HCT116 (cell line): ENCODE data around the gene SCG3. TPM values are rescaled to one million over a fixed set of nuclear protein-coding genes. Genes with fewer than 3 reads are reported as not detected.
"Not testable (repeated sequence)": the region's sequence is repeated elsewhere in the genome, so short reads cannot be mapped to it uniquely, and the experiment has no call there.

Experiments
- ATAC-seq: fragments of 200-7000 bp; cut with Tn5 transposase; 2 replicates; pipeline ENCODE4 v1.9.1; 2020; ENCODE audit warnings: mild to moderate bottlenecking, moderate library complexity
- BruUV-seq: library from RNA; stranded (reverse); fragments of 400-500 nt; replicated peaks from 2 replicates; lab custom pipeline; 2021; lab: Mats Ljungman, UMichigan
- CTCF ChIA-PET: fragments of 300-600 bp; sonication (Branson Sonifier 250); formaldehyde crosslinking; loops from one replicate; lab custom pipeline; 2021; ENCODE audit warnings: antibody characterized with exemption; lab: Charles Lee
- POLR2A ChIA-PET: fragments of 300-600, 350-600 bp; sonication (Branson Sonifier 250); formaldehyde crosslinking; loops from one replicate; lab custom pipeline; 2021; ENCODE audit warnings: antibody characterized with exemption; lab: Charles Lee
- RAD21 ChIA-PET, 2 experiments: fragments of 300-600 bp; sonication (Branson Sonifier 250); formaldehyde crosslinking; loops; one replicate each; lab custom pipeline; 2023; ENCODE audit warnings: low total read pairs in 2 of 2; ENCODE audit not compliant: uncharacterized antibody in 2 of 2, unreplicated experiment in 2 of 2, low non-redundant PET in 1 of 2; lab: Charles Lee
- DNase-seq: peaks from one replicate; pipeline ENCODE4 v3.0.0-alpha.2; 2010; ENCODE audit warnings: low read depth, low spot score
- H2AFZ ChIP-seq: fragments of 200-600 bp; shearing (Covaris generic), sonication (generic); 2 replicates; pipeline ENCODE4 v1.6.1; 2017; ENCODE audit warnings: low read depth, mixed run types, mixed read lengths, antibody characterized with exemption, low read length; ENCODE audit not compliant: poor library complexity, severe bottlenecking
- H3K27ac ChIP-seq: 2 replicates; pipeline ENCODE4 v1.5.1; 2012; ENCODE audit warnings: low read depth, low read length
- H3K27me3 ChIP-seq: fragments of 200-600 bp; sonication (generic); 2 replicates; pipeline ENCODE4 v1.6.1; 2016; ENCODE audit warnings: mixed run types, low read length, mixed read lengths; ENCODE audit not compliant: insufficient read depth
- H3K36me3 ChIP-seq, 2 experiments: fragments of 200-500 bp in 1 of 2; fragments of 200-600 bp in 1 of 2; sonication (Bioruptor generic) in 1 of 2; sonication (generic) in 1 of 2; 2 replicates each; pipeline versions ENCODE4 v1.5.1 to v1.6.1; 2014 to 2016; ENCODE audit warnings: low read length in 2 of 2, inconsistent platforms in 1 of 2, mixed read lengths in 1 of 2, mixed run types in 1 of 2; ENCODE audit not compliant: insufficient read depth in 2 of 2, control insufficient read depth in 1 of 2
- H3K4me1 ChIP-seq, 2 experiments: fragments of 200-600 bp in 1 of 2; sonication (generic) in 1 of 2; 2 replicates each; pipeline versions ENCODE4 v1.5.1 to v1.6.1; 2012 to 2017; ENCODE audit warnings: low read length in 2 of 2, inconsistent platforms in 1 of 2, mild to moderate bottlenecking in 1 of 2, mixed read lengths in 1 of 2, mixed run types in 1 of 2, moderate library complexity in 1 of 2; ENCODE audit not compliant: insufficient read depth in 2 of 2, control insufficient read depth in 1 of 2
- H3K4me2 ChIP-seq: fragments of 200-600 bp; sonication (generic); 2 replicates; pipeline ENCODE4 v1.6.1; 2017; ENCODE audit warnings: mixed run types, low read length, mixed read lengths
- H3K4me3 ChIP-seq, 2 experiments: fragments of 200-600 bp in 1 of 2; sonication (generic) in 1 of 2; replicated peaks in 1 of 2; 2 replicates each; pipeline ENCODE4 v1.5.1; 2011 to 2016; ENCODE audit warnings: low read length in 2 of 2, control low read depth in 1 of 2, low read depth in 1 of 2, mild to moderate bottlenecking in 1 of 2, mixed read lengths in 1 of 2, mixed run types in 1 of 2
- H3K79me2 ChIP-seq: fragments of 200-600 bp; sonication (generic); 2 replicates; pipeline ENCODE4 v1.6.1; 2017; ENCODE audit warnings: mild to moderate bottlenecking, mixed run types, low read length, moderate library complexity, mixed read lengths; ENCODE audit not compliant: insufficient read depth
- H3K9ac ChIP-seq: fragments of 200-600 bp; sonication (generic); 2 replicates; pipeline ENCODE4 v1.6.1; 2016; ENCODE audit warnings: low read length, mixed read lengths
- H3K9me2 ChIP-seq: fragments of 200-600 bp; sonication (generic), shearing (Covaris generic); 2 replicates; pipeline ENCODE4 v1.6.1; 2017; ENCODE audit warnings: mixed run types, mild to moderate bottlenecking, moderate library complexity; ENCODE audit not compliant: insufficient read depth
- H3K9me3 ChIP-seq, 2 experiments: fragments of 200-500 bp in 1 of 2; fragments of 200-600 bp in 1 of 2; sonication (Bioruptor generic) in 1 of 2; sonication (generic) in 1 of 2; 2 replicates each; pipeline ENCODE4 v1.6.1; 2014 to 2017; ENCODE audit warnings: low read length in 2 of 2, mixed read lengths in 2 of 2, inconsistent platforms in 1 of 2, low read depth in 1 of 2, mild to moderate bottlenecking in 1 of 2, mixed run types in 1 of 2, moderate library complexity in 1 of 2; ENCODE audit not compliant: control insufficient read depth in 1 of 2, insufficient read depth in 1 of 2
- H4K20me1 ChIP-seq: fragments of 200-600 bp; sonication (generic), shearing (Covaris generic); 2 replicates; pipeline ENCODE4 v1.6.1; 2017; ENCODE audit warnings: mixed run types, mild to moderate bottlenecking, moderate library complexity; ENCODE audit not compliant: insufficient read depth
- POLR2AphosphoS5 ChIP-seq: IDR thresholded peaks from 2 replicates; pipeline ENCODE4 v1.6.1; 2011; ENCODE audit warnings: mild to moderate bottlenecking, low read depth, low read length, moderate library complexity
- SRF ChIP-seq: IDR thresholded peaks from 2 replicates; pipeline ENCODE4 v1.6.1; 2012; ENCODE audit warnings: low read depth
- TCF7L2 ChIP-seq: IDR thresholded peaks from 2 replicates; pipeline ENCODE4 v1.7.0; 2011; ENCODE audit warnings: borderline replicate concordance, inconsistent platforms; ENCODE audit not compliant: insufficient read depth, insufficient read length; ENCODE audit errors: extremely low read depth
- intact Hi-C: fragments of 100-400 bp; cut with micrococcal nuclease; formaldehyde crosslinking; loops from 2 replicates; pipeline ENCODE4 v1.10.0; 2022
- total RNA-seq: library from RNA; stranded (reverse); gene quantifications from one replicate; pipeline ENCODE4 v1.2.1, GENCODE V29; 2021; ENCODE audit not compliant: unreplicated experiment

Gene SCG3
- total RNA-seq, 1 experiment from 2014 or later: not detected

DNA sequence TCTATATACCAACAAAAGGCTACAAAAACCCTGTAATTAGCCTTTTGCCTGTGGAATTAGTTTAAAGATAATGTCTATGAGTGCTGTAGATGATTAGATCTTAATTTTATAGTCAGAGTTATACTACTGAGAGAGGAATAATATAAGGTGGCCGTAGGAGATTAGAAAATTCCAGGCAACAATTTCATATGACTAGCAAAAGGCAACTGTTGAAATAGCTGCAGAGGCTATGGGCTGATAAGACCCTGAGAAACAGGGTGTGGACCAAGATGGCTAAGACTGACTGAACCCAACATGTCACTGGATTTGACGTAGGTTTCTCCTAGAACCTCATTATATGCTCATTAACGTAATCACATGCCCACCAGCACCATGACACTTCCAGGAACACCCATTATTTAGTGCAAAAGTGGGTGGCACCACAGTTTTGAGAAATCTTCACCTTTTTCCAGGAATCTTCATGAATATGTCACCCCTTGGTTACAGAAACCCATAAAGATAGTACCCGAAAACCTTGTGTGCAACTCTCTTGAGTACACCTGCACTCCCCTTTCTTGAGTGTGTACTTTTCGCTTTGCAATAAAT, 29.1 kb upstream of the SCG3 start:
- Histone ChIP-seq H3K4me1 (peaks cover 2% of the 10 kb centered on the region in 2 experiments; a peak in 2 of 4 replicates), H3K9ac (no peak overlapping the region), H3K4me2 (no peak overlapping the region), H3K27ac (no peak overlapping the region), H3K36me3 (no peaks in the 10 kb centered on the region), H3K4me3 (no peak overlapping the region), H3K27me3 (no peaks in the 10 kb centered on the region), H4K20me1 (no peaks in the 10 kb centered on the region), H3K9me2 (no peaks in the 10 kb centered on the region), H3K79me2 (no peaks in the 10 kb centered on the region), H3K9me3 (no peaks in the 10 kb centered on the region), H2AFZ (no peak overlapping the region)
- no peak for ATAC-seq
- POLR2A ChIA-PET: no interaction called here
- intact Hi-C loops: loop anchor here (5.0 to 10.0 kb wide), 2 partner anchors 255 to 423 kb away; no protein-coding TSS in a partner anchor
- no peak for DNase-seq
- BruUV-seq: no TSS peak
- RAD21 ChIA-PET: no interaction called here
- TF ChIP-seq SRF (no peak), TCF7L2 (no peak), POLR2AphosphoS5 (no peak)
- CTCF ChIA-PET: interaction anchor here (5.8 kb wide), 1 partner anchor 125 kb away, joined by 296 read pairs; no protein-coding TSS in a partner anchor

GRCh38 chr15:51655401-51656057, 25.8 kb upstream of the SCG3 start:
- H3K36me3 ChIP-seq, H3K79me2 ChIP-seq, H3K27ac ChIP-seq, H3K9ac ChIP-seq, H3K4me1 ChIP-seq, POLR2A ChIA-PET, H4K20me1 ChIP-seq, ATAC-seq, H3K27me3 ChIP-seq, H3K4me2 ChIP-seq, DNase-seq, H2AFZ ChIP-seq, BruUV-seq, H3K9me3 ChIP-seq, H3K4me3 ChIP-seq, RAD21 ChIA-PET, H3K9me2 ChIP-seq: not testable (repeated sequence)
- intact Hi-C loops: loop anchor here (10.0 kb wide), 1 partner anchor 419 kb away; no protein-coding TSS in a partner anchor
- CTCF ChIA-PET: interaction anchor here (2.3 kb wide), 1 partner anchor 121 kb away, joined by 8 read pairs; no protein-coding TSS in a partner anchor
